ENCODE measurements around the gene MAGI2. TPM values are rescaled to one million over a fixed set of nuclear protein-coding genes. Genes with fewer than 3 reads are reported as not detected.

MAGI2 gene
- total RNA-seq, 2 donors from 2014 or later = 0.08 to 0.19 TPM

DNA sequence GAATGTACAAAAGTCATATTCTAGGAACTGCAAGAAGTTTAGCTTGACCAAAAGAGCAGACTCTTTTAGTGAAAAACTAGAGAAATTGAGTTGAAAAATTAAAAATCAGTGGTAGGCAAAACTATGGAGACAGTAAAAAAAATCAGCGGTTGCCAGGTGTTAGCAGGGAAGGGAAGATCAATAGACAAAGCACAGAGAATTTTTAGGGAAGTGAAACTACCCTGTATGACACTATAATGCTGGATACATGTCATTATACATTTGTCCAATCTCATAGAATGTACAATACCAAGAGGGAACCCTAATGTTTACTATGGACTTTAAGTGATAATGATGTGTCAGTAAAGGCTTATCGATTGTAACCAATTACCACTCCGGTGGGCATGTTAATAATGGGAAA lies 761.9 kb downstream of the MAGI2 start:
- ATAC-seq = no peak
- Mint-ChIP-seq H3K27ac (no peak overlapping the region), H3K4me3 (no peak overlapping the region), H3K36me3 (peaks cover 4% of the 10 kb centered on the region), H3K9me3 (peaks cover 13% of the 10 kb centered on the region), H3K27me3 (no peaks in the 10 kb centered on the region), H3K4me1 (ENCODE audit: low read depth in 2 of 2) (no peaks in the 10 kb centered on the region)
- no peak for DNase-seq (ENCODE audit: low spot score)

DNA sequence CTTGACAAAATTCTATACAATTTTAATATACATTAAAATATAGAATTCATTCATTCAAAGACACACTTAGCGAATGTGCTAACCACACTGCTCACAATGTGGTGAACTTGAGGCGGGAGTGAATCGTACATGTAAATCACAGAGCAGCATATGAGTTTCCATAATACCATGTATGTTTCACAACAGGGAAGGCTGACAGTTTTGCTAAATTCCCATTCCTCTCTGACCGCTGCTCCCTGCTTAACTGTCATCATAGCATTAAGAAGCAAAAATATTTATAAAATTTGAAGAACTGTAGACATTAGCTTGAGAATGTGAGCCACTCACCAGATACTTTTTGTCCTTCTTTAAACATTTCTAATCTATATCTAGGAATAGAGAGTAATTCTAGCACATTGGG lies 763.3 kb downstream of the MAGI2 start:
- Mint-ChIP-seq H3K36me3 (peaks cover 4% of the 10 kb centered on the region), H3K27me3 (no peaks in the 10 kb centered on the region), H3K9me3 (peaks cover 18% of the 10 kb centered on the region), H3K4me1 (ENCODE audit: low read depth in 2 of 2) (no peaks in the 10 kb centered on the region), H3K4me3 (no peak overlapping the region), H3K27ac (no peak overlapping the region)
- DNase-seq (ENCODE audit: low spot score) = no peak
- no peak for ATAC-seq

DNA sequence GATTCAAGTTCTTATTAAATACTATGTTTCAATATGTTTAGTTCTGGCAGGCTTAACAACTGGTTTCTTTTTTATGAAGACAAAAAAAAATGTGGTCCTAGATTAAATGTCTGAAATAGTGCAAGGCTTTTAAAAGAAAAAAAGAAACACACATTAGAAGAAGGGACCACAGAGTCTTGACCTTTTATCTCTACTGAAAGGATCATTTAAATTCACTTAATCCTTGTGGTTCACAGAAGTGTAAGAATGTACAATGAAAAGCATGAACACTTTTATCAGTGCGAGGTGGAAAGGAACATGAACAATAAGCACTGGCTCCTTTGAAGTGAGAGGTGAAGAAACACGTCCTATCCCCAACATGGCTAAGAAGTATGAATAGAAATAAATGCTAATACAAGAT lies 765.1 kb downstream of the MAGI2 start:
- ATAC-seq = no peak
- DNase-seq (ENCODE audit: low spot score) = no peak
- no peak overlapping the region for H3K27ac Mint-ChIP-seq
- peaks cover 4% of the 10 kb centered on the region for H3K36me3 Mint-ChIP-seq
- H3K9me3 Mint-ChIP-seq = peaks cover 19% of the 10 kb centered on the region
- H3K4me3 Mint-ChIP-seq = no peak overlapping the region
- H3K27me3 Mint-ChIP-seq = no peaks in the 10 kb centered on the region
- no peaks in the 10 kb centered on the region for H3K4me1 Mint-ChIP-seq (ENCODE audit: low read depth in 2 of 2)

DNA sequence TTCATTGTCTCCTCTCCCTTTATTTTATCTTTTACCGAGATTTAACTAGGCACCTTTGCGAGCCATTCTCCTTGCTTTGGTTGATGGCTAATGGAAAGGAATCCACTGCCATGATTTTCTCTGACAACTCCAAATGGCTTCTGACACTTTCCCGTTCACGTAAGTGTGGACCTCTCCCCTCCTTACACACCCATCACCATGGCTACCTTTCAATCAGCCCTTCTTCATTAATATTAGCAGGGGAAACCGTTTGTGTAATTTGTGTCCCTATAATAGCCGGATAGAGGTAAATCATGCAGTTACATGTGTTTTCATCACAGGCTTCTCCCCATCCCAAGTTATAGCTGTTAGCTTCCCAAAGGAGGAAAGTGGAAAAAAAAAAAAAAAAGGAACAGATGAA lies 767.3 kb downstream of the MAGI2 start:
- ATAC-seq (no peak), DNase-seq (ENCODE audit: low spot score) (no peak)
- Mint-ChIP-seq H3K4me3 (no peak overlapping the region), H3K4me1 (ENCODE audit: low read depth in 2 of 2) (no peaks in the 10 kb centered on the region), H3K27ac (no peak overlapping the region), H3K9me3 (peaks cover 26% of the 10 kb centered on the region), H3K36me3 (peaks cover 4% of the 10 kb centered on the region), H3K27me3 (no peaks in the 10 kb centered on the region)

DNA sequence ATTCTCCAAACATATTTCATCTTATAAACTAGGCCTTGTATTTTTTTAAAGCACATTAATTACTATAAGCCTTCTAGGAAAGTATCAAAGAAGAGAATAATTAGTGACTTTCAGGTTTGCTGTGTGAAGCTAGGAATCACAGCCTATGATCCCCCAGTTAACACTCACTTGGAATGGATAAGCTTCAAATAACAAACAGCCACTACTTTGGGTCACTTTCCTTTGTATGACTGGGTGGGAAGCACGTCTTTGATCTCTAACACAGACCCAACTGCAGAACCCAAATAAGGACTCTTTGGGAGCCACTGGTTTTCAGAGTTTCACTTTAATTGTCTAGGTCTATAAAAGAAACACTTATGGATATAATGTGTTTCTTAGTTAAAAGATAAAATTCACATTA lies 769.3 kb downstream of the MAGI2 start:
- DNase-seq (ENCODE audit: low spot score) (no peak), ATAC-seq (no peak)
- Mint-ChIP-seq H3K9me3 (peaks cover 20% of the 10 kb centered on the region), H3K36me3 (no peaks in the 10 kb centered on the region), H3K4me3 (no peak overlapping the region), H3K4me1 (ENCODE audit: low read depth in 2 of 2) (no peaks in the 10 kb centered on the region), H3K27me3 (no peaks in the 10 kb centered on the region), H3K27ac (no peak overlapping the region)

DNA sequence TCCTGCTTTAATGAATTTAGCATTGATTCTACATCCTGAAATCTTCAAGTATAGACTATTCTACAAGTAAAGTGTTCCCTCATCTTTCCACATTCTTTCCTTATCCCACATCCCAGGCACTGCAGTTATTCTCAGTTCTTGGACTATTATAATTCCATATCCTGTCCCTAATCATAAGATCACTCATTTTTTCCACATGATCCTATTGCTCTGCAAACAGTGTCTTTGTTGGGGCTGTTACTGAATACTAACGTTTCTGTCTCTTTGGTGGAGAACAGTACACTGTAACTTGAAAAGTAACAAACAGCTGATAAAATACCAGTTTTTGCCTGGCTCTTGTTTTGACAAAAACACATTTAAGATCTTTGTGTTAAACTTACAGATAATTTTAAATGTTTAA lies 769.9 kb downstream of the MAGI2 start:
- Mint-ChIP-seq H3K27me3 (no peaks in the 10 kb centered on the region), H3K4me1 (ENCODE audit: low read depth in 2 of 2) (no peaks in the 10 kb centered on the region), H3K4me3 (no peak overlapping the region), H3K9me3 (peaks cover 20% of the 10 kb centered on the region), H3K27ac (no peak overlapping the region), H3K36me3 (no peaks in the 10 kb centered on the region)
- ATAC-seq (no peak), DNase-seq (ENCODE audit: low spot score) (no peak)

DNA sequence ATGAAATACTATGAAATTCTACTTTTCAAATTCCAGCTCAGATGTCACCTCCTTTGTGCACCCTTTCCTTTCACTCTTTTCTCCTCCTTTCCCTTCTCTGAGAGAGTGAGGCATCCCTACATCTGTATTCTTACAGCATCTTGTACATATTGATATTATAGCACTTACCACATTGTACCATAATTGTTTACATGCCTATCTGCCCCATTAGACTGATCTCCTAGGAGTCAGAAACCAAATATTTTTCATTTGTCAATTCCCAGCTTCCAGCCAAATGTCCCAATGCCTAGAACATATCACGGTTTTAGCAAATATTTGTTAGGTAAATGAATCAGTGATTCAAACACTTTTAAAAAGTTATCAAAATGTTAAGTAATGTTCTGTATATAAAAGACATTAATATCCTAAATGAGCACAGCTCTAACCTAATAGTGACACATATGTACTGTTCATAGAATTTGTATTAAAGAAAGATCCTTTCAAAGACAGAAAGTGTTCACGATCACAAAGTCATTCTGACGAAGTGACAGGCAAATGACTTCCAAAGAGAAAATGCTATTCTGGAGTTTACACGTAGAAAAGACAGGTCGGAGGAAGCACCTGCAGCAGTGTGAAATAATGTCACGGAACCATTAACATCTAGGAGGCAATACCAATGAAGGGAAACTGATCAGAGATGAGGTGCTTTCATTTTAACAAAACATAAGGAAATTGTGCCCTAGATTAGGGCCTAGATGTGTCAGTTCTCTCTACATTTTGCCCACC lies 774.2 kb downstream of the MAGI2 start:
- ATAC-seq = no peak
- peaks cover 16% of the 10 kb centered on the region for H3K9me3 Mint-ChIP-seq
- no peak overlapping the region for H3K27ac Mint-ChIP-seq
- peaks cover 6% of the 10 kb centered on the region for H3K36me3 Mint-ChIP-seq
- H3K4me3 Mint-ChIP-seq = no peak overlapping the region
- no peaks in the 10 kb centered on the region for H3K4me1 Mint-ChIP-seq (ENCODE audit: low read depth in 2 of 2)
- no peak for DNase-seq (ENCODE audit: low spot score)
- H3K27me3 Mint-ChIP-seq = no peaks in the 10 kb centered on the region

DNA sequence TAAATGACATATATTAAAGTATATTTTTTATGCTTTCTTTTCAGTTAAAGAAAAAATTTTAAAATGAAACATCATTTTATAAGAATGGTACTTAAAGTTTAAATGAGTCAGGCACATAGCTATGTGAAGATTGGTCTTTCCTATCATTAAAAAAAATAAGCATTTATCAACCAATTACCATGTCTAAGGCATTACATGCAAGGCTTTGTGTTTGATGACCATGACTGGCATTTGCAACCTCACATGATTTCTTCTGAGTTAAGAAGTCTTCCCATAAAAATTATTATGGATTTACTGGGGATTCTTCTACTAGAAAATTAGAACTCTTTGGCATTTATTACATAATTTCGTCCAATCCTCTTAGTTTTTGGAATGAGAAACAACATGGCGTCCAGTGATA lies 776.1 kb downstream of the MAGI2 start:
- DNase-seq (ENCODE audit: low spot score) (no peak), ATAC-seq (no peak)
- Mint-ChIP-seq H3K27me3 (no peaks in the 10 kb centered on the region), H3K36me3 (peaks cover 6% of the 10 kb centered on the region), H3K9me3 (peaks cover 8% of the 10 kb centered on the region), H3K27ac (no peak overlapping the region), H3K4me1 (ENCODE audit: low read depth in 2 of 2) (no peaks in the 10 kb centered on the region), H3K4me3 (no peak overlapping the region)

DNA sequence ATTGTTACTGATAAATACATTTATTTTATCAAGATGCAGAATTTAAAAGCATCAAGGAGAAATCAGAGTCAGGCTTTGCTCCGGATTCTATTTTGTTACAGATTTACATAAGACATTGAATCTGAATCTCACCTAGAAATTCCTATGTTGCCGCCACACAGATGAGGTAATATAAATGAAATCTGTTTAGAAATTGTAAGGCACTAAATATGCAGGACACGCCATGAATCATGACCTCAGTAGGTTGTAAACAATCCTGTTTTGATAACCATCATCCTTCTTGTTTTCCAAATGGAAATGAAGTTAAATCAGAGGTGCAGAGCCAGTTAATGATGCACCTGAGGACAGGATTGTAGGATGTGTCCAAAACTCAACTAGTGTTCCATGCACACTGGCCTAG lies 778.0 kb downstream of the MAGI2 start:
- Mint-ChIP-seq H3K36me3 (peaks cover 6% of the 10 kb centered on the region), H3K27me3 (no peaks in the 10 kb centered on the region), H3K9me3 (peaks cover 4% of the 10 kb centered on the region), H3K27ac (no peak overlapping the region), H3K4me1 (ENCODE audit: low read depth in 2 of 2) (no peaks in the 10 kb centered on the region), H3K4me3 (no peak overlapping the region)
- DNase-seq (ENCODE audit: low spot score) (no peak), ATAC-seq (no peak)

DNA sequence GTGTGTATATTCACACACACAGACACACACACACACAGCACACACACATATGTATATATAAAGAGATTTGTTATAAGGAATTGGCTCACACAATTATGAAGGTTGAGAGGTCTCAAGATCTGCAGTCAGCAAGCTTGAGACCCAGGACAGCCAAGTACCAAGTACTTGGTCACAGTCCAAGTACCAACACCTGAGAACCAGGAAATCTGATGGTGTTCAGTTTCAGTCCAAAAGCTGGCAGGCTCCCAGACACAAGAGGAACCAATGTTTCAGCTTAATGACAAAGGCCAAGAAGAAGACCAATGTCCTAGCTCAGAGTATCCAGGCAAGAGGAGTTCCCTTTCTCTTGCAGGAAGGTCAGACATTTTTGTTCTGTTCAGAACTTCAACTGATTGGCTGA lies 780.2 kb downstream of the MAGI2 start:
- Mint-ChIP-seq H3K27ac (no peak overlapping the region), H3K27me3 (no peaks in the 10 kb centered on the region), H3K9me3 (peaks cover 8% of the 10 kb centered on the region), H3K4me3 (no peak overlapping the region), H3K4me1 (ENCODE audit: low read depth in 2 of 2) (no peaks in the 10 kb centered on the region), H3K36me3 (peaks cover 11% of the 10 kb centered on the region)
- no peak for ATAC-seq
- no peak for DNase-seq (ENCODE audit: low spot score)

DNA sequence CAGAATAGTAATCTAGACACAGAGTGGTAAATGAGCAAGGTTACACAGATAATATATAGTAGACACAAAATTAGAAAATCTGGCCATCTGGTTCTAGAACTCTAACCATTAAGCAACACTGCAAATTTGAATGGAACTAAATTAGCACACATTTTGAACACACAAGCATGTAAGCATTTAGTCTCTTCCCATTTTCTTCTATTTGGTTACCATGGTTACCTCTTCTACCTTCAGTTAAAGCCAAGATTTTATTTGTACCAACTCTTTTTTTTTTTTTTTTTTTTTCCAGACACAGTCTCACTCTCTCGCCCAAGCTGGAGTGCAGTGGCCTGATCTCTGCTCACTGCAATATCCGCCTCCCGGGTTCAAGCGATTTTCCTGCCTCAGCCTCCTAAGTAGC lies 790.5 kb downstream of the MAGI2 start:
- DNase-seq (ENCODE audit: low spot score) (no peak), ATAC-seq (no peak)
- Mint-ChIP-seq H3K36me3 (no peaks in the 10 kb centered on the region), H3K27ac (no peak overlapping the region), H3K27me3 (no peaks in the 10 kb centered on the region), H3K9me3 (peaks cover 20% of the 10 kb centered on the region), H3K4me3 (no peak overlapping the region), H3K4me1 (ENCODE audit: low read depth in 2 of 2) (no peaks in the 10 kb centered on the region)

DNA sequence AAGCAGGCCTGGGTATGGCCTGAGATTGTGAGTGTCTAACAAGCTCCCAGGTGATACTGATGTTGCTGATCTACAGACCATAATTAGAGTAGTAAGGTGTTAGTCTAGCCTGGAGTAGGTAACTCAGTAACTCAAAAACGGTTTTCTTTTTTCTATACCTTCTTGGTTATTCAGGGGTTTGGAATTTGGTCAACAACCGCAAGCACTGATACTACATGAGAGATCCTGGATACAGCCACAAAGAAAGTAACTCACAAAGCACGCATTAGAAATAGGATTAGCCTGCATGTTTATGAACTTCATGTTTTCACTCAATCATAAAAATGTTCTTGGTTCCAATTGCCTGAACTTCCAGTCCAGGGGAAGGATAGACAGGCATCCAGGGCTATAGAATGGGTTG lies 803.5 kb downstream of the MAGI2 start:
- Mint-ChIP-seq H3K4me1 (ENCODE audit: low read depth in 2 of 2) (no peaks in the 10 kb centered on the region), H3K27ac (no peak overlapping the region), H3K4me3 (no peak overlapping the region), H3K36me3 (no peaks in the 10 kb centered on the region), H3K9me3 (peaks cover 17% of the 10 kb centered on the region), H3K27me3 (no peaks in the 10 kb centered on the region)
- ATAC-seq = no peak
- DNase-seq (ENCODE audit: low spot score) = no peak

DNA sequence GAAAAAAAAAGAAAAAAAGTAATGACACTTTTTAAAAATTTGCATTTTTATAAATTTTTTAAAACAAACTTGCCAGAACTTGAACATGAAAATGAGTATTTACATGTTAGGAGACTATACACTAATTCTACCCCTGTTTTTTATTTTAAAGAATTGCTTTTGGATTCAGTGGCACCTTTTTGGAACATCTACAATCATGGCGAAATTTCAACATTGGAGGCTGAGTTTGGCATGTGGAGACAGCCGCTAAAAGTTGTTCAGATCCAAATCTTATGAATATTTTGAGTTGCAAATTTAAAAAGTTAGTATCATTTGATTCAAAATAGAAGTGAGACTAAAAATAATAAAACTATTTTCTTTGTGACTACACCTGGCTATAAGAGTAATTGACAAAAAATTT lies 804.2 kb downstream of the MAGI2 start:
- Mint-ChIP-seq H3K9me3 (peaks cover 17% of the 10 kb centered on the region), H3K27ac (no peak overlapping the region), H3K36me3 (no peaks in the 10 kb centered on the region), H3K4me1 (ENCODE audit: low read depth in 2 of 2) (no peaks in the 10 kb centered on the region), H3K27me3 (no peaks in the 10 kb centered on the region), H3K4me3 (no peak overlapping the region)
- no peak for ATAC-seq
- no peak for DNase-seq (ENCODE audit: low spot score)

DNA sequence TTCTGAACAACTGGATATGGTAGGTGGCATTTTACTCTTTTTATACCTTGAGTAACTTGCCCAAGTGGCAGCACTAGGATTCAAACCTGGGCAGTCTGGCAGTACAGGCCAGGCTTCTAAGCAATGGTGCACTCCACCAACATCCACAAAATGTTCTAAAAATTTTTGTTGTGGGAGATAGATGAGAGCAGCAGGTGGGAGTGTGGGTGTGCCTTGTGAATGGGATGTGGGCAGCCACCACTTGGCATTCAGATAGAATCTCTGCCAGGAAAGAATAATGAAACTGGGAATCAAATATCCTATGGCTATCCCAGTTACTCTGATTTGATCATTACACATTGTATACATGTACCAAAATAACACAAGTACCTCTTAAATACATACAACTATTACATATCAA lies 810.7 kb downstream of the MAGI2 start:
- Mint-ChIP-seq H3K27ac (no peak overlapping the region), H3K9me3 (peaks cover 12% of the 10 kb centered on the region), H3K4me3 (no peak overlapping the region), H3K36me3 (no peaks in the 10 kb centered on the region), H3K4me1 (ENCODE audit: low read depth in 2 of 2) (no peaks in the 10 kb centered on the region), H3K27me3 (no peaks in the 10 kb centered on the region)
- DNase-seq (ENCODE audit: low spot score) (no peak), ATAC-seq (no peak)

DNA sequence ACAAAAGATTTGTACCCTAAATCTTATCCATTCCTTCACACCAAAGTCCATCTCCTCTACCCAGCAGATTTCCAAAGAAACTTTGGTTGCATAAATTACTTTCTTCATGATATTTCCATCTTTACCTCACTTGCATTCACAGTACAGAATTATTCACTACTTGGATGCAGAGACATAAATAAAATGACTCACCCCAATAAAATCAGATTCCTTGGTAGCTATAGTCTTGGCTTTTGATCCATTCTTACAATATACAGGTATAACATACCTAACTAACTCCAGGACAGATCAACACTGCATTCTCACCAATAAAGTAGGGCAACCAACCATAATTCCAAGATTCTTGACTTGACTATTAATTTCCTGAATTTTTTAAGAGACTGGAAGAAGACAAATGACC lies 815.1 kb downstream of the MAGI2 start:
- Mint-ChIP-seq H3K9me3 (peaks cover 7% of the 10 kb centered on the region), H3K27ac (no peak overlapping the region), H3K4me1 (ENCODE audit: low read depth in 2 of 2) (no peaks in the 10 kb centered on the region), H3K36me3 (no peaks in the 10 kb centered on the region), H3K27me3 (no peaks in the 10 kb centered on the region), H3K4me3 (no peak overlapping the region)
- ATAC-seq (no peak), DNase-seq (ENCODE audit: low spot score) (no peak)
